Astrocyte (in vitro differentiated cells and primary cell): ENCODE results near the gene SLC35G6. TPM values are rescaled to one million over a fixed set of nuclear protein-coding genes. Genes with fewer than 3 reads are reported as not detected.

Experiments
- DNase-seq: peaks from one replicate; pipeline ENCODE4 v3.0.0-alpha.2; 2010; ENCODE audit warnings: low read depth
- FAIRE-seq: peaks from 2 replicates; lab custom pipeline; 2011; peaks lifted over from hg19 to GRCh38; lab: Jason Lieb, UNC
- H2AFZ ChIP-seq: 2 replicates; pipeline ENCODE4 v1.6.0; 2012; ENCODE audit warnings: low read depth, low read length, inconsistent platforms
- H3K27ac ChIP-seq: 2 replicates; pipeline ENCODE4 v1.5.1; 2011; ENCODE audit warnings: low read depth, low read length, inconsistent platforms
- H3K27me3 ChIP-seq: 2 replicates; pipeline ENCODE4 v1.6.0; 2011; ENCODE audit warnings: low read length, inconsistent platforms; ENCODE audit not compliant: insufficient read depth
- H3K36me3 ChIP-seq: 2 replicates; pipeline ENCODE4 v1.5.1; 2011; ENCODE audit warnings: low read length, inconsistent platforms; ENCODE audit not compliant: insufficient read depth
- H3K4me1 ChIP-seq: 2 replicates; pipeline ENCODE4 v1.5.1; 2011; ENCODE audit warnings: low read length, inconsistent platforms; ENCODE audit not compliant: insufficient read depth
- H3K4me2 ChIP-seq: 2 replicates; pipeline ENCODE4 v1.6.0; 2012; ENCODE audit warnings: low read length, inconsistent platforms
- H3K4me3 ChIP-seq: 2 replicates; pipeline ENCODE4 v1.5.1; 2011; ENCODE audit warnings: low read depth, mild to moderate bottlenecking, low read length, inconsistent platforms; ENCODE audit not compliant: insufficient read depth
- H3K79me2 ChIP-seq: 2 replicates; pipeline ENCODE4 v1.6.0; 2012; ENCODE audit warnings: mild to moderate bottlenecking, low read length, inconsistent platforms; ENCODE audit not compliant: insufficient read depth
- H3K9ac ChIP-seq: 2 replicates; pipeline ENCODE4 v1.6.0; 2012; ENCODE audit warnings: mild to moderate bottlenecking, low read length, inconsistent platforms
- H3K9me3 ChIP-seq: 2 replicates; pipeline ENCODE4 v1.5.1; 2012; ENCODE audit warnings: low read depth, mild to moderate bottlenecking, low read length, inconsistent platforms; ENCODE audit not compliant: insufficient read depth
- H4K20me1 ChIP-seq: 2 replicates; pipeline ENCODE4 v1.6.0; 2012; ENCODE audit warnings: low read length, inconsistent platforms; ENCODE audit not compliant: insufficient read depth
- H3K27ac Mint-ChIP-seq: one replicate; pipeline ENCODE4 v1.8.0; 2021; ENCODE audit warnings: mild to moderate bottlenecking, mixed read lengths; ENCODE audit not compliant: unreplicated experiment
- H3K27me3 Mint-ChIP-seq: one replicate; pipeline ENCODE4 v1.8.0; 2021; ENCODE audit warnings: low read depth, mixed read lengths; ENCODE audit not compliant: unreplicated experiment
- H3K36me3 Mint-ChIP-seq: one replicate; pipeline ENCODE4 v1.8.0; 2021; ENCODE audit warnings: low read depth, mixed read lengths; ENCODE audit not compliant: unreplicated experiment
- H3K4me1 Mint-ChIP-seq: one replicate; pipeline ENCODE4 v1.8.0; 2021; ENCODE audit warnings: low read depth, mixed read lengths; ENCODE audit not compliant: unreplicated experiment
- H3K4me3 Mint-ChIP-seq: one replicate; pipeline ENCODE4 v1.8.0; 2021; ENCODE audit warnings: mild to moderate bottlenecking, moderate library complexity, mixed read lengths; ENCODE audit not compliant: unreplicated experiment
- H3K9me3 Mint-ChIP-seq: one replicate; pipeline ENCODE4 v1.8.0; 2021; ENCODE audit warnings: mild to moderate bottlenecking, mixed read lengths; ENCODE audit not compliant: unreplicated experiment
- EZH2 ChIP-seq: IDR thresholded peaks from 2 replicates; pipeline ENCODE4 v1.6.1; 2012; ENCODE audit warnings: mild to moderate bottlenecking, low read length, inconsistent platforms; ENCODE audit not compliant: insufficient read depth
- total RNA-seq: library from RNA; stranded (reverse); gene quantifications from 2 replicates; pipeline ENCODE4 v1.2.1, GENCODE V29; 2021
- TF ChIP-seq, protein P1 (sequence below): IDR thresholded peaks from 2 replicates; pipeline ENCODE4 v1.5.1; 2011; ENCODE audit warnings: low read depth, mild to moderate bottlenecking, inconsistent platforms, low read length, moderate library complexity; ENCODE audit not compliant: insufficient read depth

The SLC35G6 gene
- total RNA-seq, 1 donor from 2014 or later, result not detected

DNA sequence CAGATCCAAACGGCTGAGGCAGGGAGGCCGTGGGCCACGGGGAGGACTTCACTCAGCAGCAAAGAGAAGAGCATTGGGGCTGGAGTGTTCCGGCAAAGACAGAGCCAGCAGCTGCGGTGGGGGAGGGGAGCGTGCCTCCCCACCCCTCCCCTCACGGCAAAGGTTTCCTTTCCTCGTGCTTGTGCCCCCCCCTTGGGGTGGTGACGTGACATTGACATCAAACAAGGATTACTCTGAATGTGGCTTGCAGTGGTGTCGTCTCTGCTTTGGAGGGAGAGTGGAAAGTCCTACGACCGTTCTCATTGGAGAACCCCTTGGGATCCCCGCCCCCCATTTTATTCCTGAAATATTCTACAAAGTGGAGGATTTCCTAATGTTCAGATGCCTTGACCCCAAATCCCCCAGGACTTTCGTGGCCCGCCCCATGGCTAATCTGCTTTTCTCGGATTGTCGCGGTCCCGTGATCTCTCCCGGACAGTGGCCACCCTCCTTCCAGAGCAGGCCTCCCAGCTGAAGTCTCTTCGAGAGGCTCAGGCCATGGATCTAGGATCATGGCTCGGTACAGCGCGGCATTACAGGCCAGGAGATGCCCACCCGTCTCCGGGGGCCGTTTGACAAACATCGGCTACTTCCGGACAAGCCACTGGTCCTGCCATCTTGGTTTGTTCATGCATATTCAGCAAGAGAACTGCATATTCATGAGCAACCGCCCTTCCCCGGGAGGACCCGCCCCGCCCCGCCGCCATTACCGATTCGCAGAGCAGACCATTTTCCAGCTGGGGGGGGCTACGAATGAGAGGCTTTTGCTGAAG lies 2.2 kb downstream of the SLC35G6 start:
- peak overlapping the region; percentile 83 for H2AFZ ChIP-seq
- TF ChIP-seq, protein P1, sequence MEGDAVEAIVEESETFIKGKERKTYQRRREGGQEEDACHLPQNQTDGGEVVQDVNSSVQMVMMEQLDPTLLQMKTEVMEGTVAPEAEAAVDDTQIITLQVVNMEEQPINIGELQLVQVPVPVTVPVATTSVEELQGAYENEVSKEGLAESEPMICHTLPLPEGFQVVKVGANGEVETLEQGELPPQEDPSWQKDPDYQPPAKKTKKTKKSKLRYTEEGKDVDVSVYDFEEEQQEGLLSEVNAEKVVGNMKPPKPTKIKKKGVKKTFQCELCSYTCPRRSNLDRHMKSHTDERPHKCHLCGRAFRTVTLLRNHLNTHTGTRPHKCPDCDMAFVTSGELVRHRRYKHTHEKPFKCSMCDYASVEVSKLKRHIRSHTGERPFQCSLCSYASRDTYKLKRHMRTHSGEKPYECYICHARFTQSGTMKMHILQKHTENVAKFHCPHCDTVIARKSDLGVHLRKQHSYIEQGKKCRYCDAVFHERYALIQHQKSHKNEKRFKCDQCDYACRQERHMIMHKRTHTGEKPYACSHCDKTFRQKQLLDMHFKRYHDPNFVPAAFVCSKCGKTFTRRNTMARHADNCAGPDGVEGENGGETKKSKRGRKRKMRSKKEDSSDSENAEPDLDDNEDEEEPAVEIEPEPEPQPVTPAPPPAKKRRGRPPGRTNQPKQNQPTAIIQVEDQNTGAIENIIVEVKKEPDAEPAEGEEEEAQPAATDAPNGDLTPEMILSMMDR, result no peak
- TF ChIP-seq EZH2, result no peak
- peak overlapping the region; percentile 95 for H3K4me2 ChIP-seq
- peak overlapping the region; percentile 95 for H3K4me3 ChIP-seq
- H3K9me3 ChIP-seq, result no peaks in the 10 kb centered on the region
- no peaks in the 10 kb centered on the region for H3K27me3 ChIP-seq
- Mint-ChIP-seq H3K4me3 (peak overlapping the region; percentile 99), H3K27me3 (no peaks in the 10 kb centered on the region), H3K36me3 (peaks cover 3% of the 10 kb centered on the region), H3K9me3 (no peaks in the 10 kb centered on the region), H3K27ac (peak overlapping the region; percentile 100), H3K4me1 (peaks cover 32% of the 10 kb centered on the region)
- peak; percentile 83 for DNase-seq
- peaks cover 36% of the 10 kb centered on the region for H4K20me1 ChIP-seq
- H3K9ac ChIP-seq, result peak overlapping the region; percentile 95
- FAIRE-seq, result peak; percentile 34
- peak overlapping the region; percentile 98 for H3K27ac ChIP-seq
- H3K36me3 ChIP-seq, result no peaks in the 10 kb centered on the region
- H3K79me2 ChIP-seq, result peaks cover 53% of the 10 kb centered on the region
- H3K4me1 ChIP-seq, result peaks cover 29% of the 10 kb centered on the region

GRCh38 chr17:7484067-7484918 lies 3.0 kb downstream of the SLC35G6 start, which contains the start of gene POLR2A:
Gene POLR2A (plus strand): TSS chr17:7484366.
- TF ChIP-seq, protein P1, result no peak
- Mint-ChIP-seq H3K9me3 (no peaks in the 10 kb centered on the region), H3K36me3 (peaks cover 3% of the 10 kb centered on the region), H3K4me1 (peaks cover 39% of the 10 kb centered on the region), H3K27ac (peak within 1 kb of the TSS; percentile 100), H3K27me3 (no peaks in the 10 kb centered on the region), H3K4me3 (peak within 1 kb of the TSS; percentile 99)
- Histone ChIP-seq H3K4me3 (peak within 1 kb of the TSS; percentile 95), H3K27me3 (no peaks in the 10 kb centered on the region), H3K27ac (peak within 1 kb of the TSS; percentile 98), H4K20me1 (peaks cover 42% of the 10 kb centered on the region), H3K4me2 (peak within 1 kb of the TSS; percentile 95), H2AFZ (peak within 1 kb of the TSS; percentile 83), H3K36me3 (no peaks in the 10 kb centered on the region), H3K9me3 (no peaks in the 10 kb centered on the region), H3K4me1 (peaks cover 27% of the 10 kb centered on the region), H3K9ac (peak within 1 kb of the TSS; percentile 95), H3K79me2 (peaks cover 53% of the 10 kb centered on the region)
- FAIRE-seq (no peak), DNase-seq (peak; percentile 93)
